NCI-H1092 (cell line): ENCODE results near the gene KCNC3.

ENCODE experiments used
- DNase-seq: peaks from one replicate; lab custom pipeline; 2025; lab: John Stamatoyannopoulos, UW

Gene KCNC3

GRCh38 chr19:50327013-50327412, 2.2 kb downstream of the KCNC3 start:
- DNase-seq = no peak

- no peak for DNase-seq
These were observed 3.0 kb downstream of the KCNC3 start for GRCh38 chr19:50326101-50326664.

- DNase-seq = peak; percentile 82
These were observed 3.7 kb downstream of the KCNC3 start for GRCh38 chr19:50325310-50326100.

GRCh38 chr19:50324331-50324730, 4.8 kb downstream of the KCNC3 start:
- no peak for DNase-seq

- DNase-seq = no peak
These were observed 5.4 kb downstream of the KCNC3 start for GRCh38 chr19:50323782-50324133.

DNA sequence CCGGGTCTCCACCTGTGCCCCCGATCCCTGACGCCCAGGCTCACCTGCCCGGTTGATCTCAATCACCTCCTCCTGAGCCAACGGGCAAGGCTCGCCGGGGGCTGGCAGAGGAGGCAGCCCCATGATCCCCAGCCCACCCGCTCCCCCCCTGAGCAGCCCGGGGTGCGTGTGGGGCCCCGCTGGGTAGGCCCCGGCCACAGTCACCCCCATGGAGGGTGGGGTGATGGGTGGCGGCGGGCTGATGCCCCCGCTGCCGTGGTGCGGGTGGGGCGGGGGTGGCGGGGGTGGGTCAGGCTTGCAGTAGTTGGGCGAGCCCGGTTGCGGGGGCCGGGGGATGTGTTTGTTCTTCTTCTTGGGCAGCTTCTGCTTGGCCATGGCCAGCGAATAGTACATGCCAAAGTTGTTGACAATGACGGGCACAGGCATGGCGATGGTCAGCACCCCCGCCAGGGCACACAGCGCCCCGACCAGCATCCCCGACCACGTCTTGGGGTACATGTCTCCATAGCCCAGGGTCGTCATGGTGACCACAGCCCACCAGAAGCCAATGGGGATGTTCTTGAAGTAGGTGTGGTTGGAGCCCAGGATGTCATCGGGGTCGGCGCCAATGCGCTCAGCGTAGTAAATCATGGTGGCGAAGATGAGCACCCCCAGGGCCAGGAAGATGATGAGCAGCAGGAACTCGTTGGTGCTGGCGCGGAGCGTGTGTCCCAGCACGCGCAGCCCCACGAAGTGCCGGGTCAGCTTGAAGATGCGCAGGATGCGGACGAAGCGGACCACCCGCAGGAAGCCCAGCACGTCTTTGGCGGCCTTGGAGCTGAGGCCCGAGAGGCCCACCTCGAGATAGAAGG, 6.0 kb downstream of the KCNC3 start:
- no peak for DNase-seq

DNA sequence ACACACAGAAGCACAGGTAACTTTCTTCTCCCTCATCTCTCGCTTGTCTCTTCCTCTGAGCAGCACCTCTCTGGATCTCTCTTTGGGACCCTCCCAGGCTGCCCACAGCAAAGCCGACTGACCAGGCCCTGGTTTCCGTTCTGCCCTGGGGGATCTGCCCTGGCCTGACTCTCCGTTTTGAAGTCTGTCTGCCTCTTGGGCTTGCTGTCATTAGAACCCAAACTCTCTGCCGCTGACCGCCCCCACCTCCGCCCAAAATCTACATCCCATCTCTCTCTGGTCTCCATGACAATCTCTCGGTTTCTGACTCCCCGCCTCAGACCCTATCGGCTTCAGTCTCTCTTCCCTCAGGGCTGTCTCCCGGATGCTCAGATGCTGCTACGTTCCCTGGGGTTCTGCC, 6.9 kb downstream of the KCNC3 start:
- no peak for DNase-seq

DNA sequence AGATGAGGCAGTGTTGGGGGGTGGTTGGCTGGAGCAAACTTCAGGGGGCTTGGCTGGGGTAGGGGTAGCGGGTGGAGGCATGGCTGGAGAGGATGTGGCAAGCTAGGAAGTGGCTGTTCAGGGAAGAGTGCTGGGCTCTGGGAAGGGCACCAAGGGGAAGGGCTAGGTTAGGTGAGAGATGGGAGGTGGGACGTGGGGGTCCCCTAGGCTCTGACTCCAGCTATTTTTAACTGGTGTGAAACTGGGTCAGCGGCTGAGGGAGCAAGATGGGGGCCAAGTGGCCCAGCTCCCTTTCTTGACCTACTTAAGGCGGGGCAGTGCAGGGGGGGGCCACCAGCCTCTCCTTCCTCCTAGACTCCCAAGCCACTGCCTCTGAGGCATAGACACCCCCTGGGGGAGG, 7.3 kb downstream of the KCNC3 start:
- no peak for DNase-seq

DNA sequence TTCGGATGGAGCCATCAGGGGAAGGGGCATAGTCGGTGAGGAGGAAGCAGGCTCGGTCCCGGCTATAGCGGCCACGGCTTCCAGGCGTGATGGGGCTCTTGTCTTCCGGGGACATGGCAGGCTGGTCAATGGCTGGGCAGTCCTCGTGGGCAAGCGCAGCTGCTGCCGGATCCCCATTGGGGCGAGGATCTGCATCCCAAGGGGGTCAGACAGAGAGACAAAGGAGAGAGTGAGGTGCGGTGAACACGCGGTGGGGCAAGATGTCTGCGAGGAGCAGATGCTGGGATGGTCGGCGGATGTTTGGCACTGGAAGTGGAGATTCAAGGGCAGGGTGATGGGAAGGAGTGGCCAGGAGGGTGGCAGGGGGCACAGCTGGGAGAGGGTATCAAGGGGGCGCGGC, 8.6 kb downstream of the KCNC3 start:
- DNase-seq = no peak

- DNase-seq = no peak
These were observed 9.1 kb downstream of the KCNC3 start for GRCh38 chr19:50320051-50320450.

GRCh38 chr19:50319156-50319555, 10.0 kb downstream of the KCNC3 start:
- no peak for DNase-seq

- DNase-seq = no peak
These were observed 10.7 kb downstream of the KCNC3 start for GRCh38 chr19:50318438-50318837.

GRCh38 chr19:50317115-50317514, 12.1 kb downstream of the KCNC3 start:
- no peak for DNase-seq

GRCh38 chr19:50315773-50316448, 13.3 kb downstream of the KCNC3 start:
- DNase-seq = peak; percentile 38

DNA sequence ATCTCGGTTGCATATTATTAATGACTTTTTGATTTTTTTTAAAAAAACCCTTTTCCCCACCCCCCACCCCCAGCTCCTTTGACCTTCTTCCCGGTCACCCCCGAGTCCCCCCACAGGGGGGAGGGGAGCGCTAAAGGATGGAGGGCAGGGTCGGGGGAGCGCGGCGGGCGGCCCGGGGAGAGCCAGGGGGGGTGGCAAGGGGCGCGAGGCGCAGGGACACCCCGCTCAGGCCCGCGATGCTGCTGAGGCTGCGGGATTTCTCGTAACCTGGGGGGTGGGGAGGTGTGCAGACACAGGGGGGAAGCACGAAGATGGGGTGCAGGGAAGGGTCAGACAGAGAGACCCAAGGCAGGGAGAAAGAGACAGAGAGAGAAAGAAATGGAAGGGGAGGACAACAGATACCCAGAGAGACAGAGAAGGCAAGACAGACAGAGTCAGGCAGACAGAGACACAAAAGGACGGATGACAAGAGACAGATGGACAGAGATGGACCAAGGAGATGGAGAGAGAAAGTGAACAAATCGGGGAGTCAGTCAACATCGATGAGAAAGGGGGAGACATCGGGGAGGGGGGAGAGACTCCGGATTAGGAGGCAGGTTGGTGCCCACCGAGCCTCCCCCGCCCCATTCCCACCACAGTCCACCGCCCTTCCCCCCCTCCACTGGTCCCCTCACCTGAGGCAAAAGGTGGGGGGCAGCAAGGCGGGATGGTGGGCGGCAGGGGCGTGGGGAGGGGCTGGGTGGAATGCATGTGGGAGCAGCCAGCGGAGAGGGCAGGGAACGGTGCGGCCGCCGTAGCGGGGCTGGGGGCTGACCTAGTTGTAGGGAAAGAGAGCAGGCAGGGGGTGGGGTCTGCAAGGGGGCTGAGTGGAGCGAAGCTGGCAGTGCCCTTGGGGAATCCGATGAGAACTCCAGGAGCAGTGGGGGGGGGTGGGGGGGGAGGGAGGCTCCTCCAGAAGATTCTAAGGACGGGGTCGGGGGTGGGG, 14.2 kb downstream of the KCNC3 start:
- DNase-seq = no peak

DNA sequence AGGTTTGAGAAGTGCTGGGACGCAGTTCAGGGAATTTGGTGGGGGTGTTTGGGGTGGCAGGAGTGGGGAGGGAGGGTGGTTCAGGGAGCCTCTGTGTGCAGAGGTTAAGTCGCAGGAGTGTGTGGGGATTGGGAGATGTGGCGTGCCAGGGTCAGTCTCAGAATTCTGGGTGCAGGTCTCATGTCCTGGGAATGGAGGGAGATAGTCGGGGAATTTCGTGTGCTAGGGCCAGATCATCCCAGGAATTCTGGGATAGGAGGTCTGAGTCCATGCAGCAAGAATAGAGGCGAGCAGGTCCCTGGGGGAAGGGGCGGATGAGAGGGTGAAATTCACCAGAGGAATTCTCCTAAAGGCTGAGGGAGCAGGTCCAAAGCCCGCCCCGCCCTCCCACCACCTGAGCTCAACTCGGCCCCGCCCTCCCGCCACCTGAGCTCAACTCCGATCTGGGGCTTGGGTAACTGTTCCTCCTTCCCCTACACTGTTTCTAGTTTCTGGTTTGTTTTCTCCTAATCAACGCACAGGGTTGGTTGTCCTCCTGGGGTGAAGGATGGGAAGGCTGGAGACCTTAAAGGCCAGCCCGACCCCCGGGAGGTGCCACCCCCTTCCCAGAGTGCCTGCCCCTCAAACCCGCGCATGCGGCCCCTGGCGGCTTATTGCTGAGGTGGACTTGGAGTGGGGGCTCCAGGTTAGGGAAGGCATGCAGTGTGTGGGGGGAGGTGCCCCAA, 15.2 kb downstream of the KCNC3 start:
- no peak for DNase-seq

DNA sequence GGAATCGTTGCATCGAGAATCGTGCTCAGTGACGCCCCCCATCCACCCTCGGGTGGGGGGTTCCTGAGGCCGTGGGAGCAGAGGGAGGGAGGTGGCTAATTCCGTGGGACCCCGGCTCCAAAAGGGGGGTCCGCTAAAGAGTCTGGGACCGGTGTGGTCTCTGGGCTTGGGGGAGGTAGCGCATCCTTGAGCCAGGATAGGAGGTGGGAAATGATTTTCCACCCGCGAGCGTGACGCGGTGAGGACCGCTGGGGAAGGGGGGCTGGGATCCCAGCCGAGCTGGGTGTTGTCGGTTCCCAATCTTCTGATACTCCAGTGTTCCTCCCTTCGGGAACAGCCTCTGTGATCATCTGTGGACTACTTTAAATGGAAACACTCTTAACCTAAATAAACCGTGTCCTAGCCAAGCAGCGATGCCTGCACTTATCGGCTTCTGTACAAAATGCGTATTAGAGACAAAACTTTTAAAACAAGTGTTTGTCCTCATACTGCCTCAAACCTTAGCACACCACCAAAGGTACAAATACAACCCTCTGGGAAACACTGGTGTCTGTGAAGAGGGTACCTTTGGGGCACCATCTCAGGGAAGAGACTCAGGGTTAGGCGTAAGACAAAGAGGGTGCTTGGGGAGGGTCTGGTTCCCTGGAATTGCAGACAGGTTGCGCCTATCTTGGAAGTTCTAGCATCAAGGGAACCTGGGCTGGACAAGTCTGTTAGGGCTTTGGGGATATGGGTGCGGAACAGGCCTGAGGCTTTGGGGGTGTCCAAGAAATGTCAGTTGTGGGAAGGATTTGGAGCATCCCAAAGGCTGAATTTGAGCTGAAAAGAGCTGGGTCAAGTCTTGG, 16.0 kb downstream of the KCNC3 start:
- no peak for DNase-seq

GRCh38 chr19:50311723-50312635, 17.2 kb downstream of the KCNC3 start:
- no peak for DNase-seq
